Parathyroid adenoma (tissue), 2 donors: ENCODE data around the gene MANF.

Experiments
- H2AFZ ChIP-seq: fragments of 300-600 bp; sonication (generic); one replicate; pipeline ENCODE4 v1.7.0; 2017; ENCODE audit warnings: antibody characterized with exemption, mild to moderate bottlenecking
- H3K27ac ChIP-seq: fragments of 300-600 bp; sonication (generic); one replicate; pipeline ENCODE4 v1.7.0; 2017
- H3K27me3 ChIP-seq: fragments of 300-600 bp; sonication (generic); one replicate; pipeline ENCODE4 v1.7.0; 2017; ENCODE audit warnings: low read length; ENCODE audit not compliant: control insufficient read depth, insufficient read depth
- H3K36me3 ChIP-seq: fragments of 300-600 bp; sonication (generic); one replicate; pipeline ENCODE4 v1.7.0; 2017; ENCODE audit warnings: low read length; ENCODE audit not compliant: control insufficient read depth, insufficient read depth
- H3K4me1 ChIP-seq: fragments of 300-600 bp; sonication (generic); one replicate; pipeline ENCODE4 v1.7.0; 2017; ENCODE audit warnings: control low read depth
- H3K4me2 ChIP-seq: fragments of 300-600 bp; sonication (generic); one replicate; pipeline ENCODE4 v1.7.0; 2017; ENCODE audit warnings: low read length
- H3K4me3 ChIP-seq: fragments of 300-600 bp; sonication (generic); one replicate; pipeline ENCODE4 v1.7.0; 2017; ENCODE audit warnings: low read depth, low read length
- H3K79me2 ChIP-seq: fragments of 300-600 bp; sonication (generic); one replicate; pipeline ENCODE4 v1.7.0; 2017; ENCODE audit warnings: control low read depth
- H3K9ac ChIP-seq: fragments of 300-600 bp; sonication (generic); one replicate; pipeline ENCODE4 v1.7.0; 2017; ENCODE audit warnings: mild to moderate bottlenecking
- H3K9me3 ChIP-seq: fragments of 300-600 bp; sonication (generic); one replicate; pipeline ENCODE4 v1.7.0; 2017; ENCODE audit warnings: low read length; ENCODE audit not compliant: control insufficient read depth
- CTCF ChIP-seq: fragments of 300-600 bp; sonication (generic); IDR thresholded peaks from one replicate; pipeline ENCODE4 v1.7.0; 2017; ENCODE audit warnings: antibody characterized with exemption, mild to moderate bottlenecking
- donor health status: primary hyperparathyroidism.

MANF gene

GRCh38 chr3:51382947-51383578 lies 2.0 kb upstream of the MANF start:
- H3K36me3 ChIP-seq: no peaks in the 10 kb centered on the region
- no peak overlapping the region for H2AFZ ChIP-seq
- no peaks in the 10 kb centered on the region for H3K27me3 ChIP-seq
- H3K27ac ChIP-seq: no peak overlapping the region
- no peak overlapping the region for H3K4me3 ChIP-seq
- H3K9ac ChIP-seq: no peak overlapping the region
- H3K4me1 ChIP-seq: peaks cover 15% of the 10 kb centered on the region
- no peak for TF ChIP-seq CTCF
- H3K79me2 ChIP-seq: peaks cover 3% of the 10 kb centered on the region
- no peaks in the 10 kb centered on the region for H3K9me3 ChIP-seq
- no peak overlapping the region for H3K4me2 ChIP-seq

- H3K9me3 ChIP-seq: no peaks in the 10 kb centered on the region
- peak overlapping the region; percentile 93 for H3K4me2 ChIP-seq
- peak overlapping the region; percentile 85 for H3K27ac ChIP-seq
- H3K27me3 ChIP-seq: no peaks in the 10 kb centered on the region
- no peak for TF ChIP-seq CTCF
- H3K4me1 ChIP-seq: peaks cover 23% of the 10 kb centered on the region
- no peaks in the 10 kb centered on the region for H3K36me3 ChIP-seq
- H3K9ac ChIP-seq: peak overlapping the region; percentile 88
- peak overlapping the region; percentile 97 for H3K4me3 ChIP-seq
- peaks cover 3% of the 10 kb centered on the region for H3K79me2 ChIP-seq
- peak overlapping the region; percentile 80 for H2AFZ ChIP-seq
Observed at GRCh38 chr3:51384055-51384725, 901 bp upstream of the MANF start.

- Histone ChIP-seq H3K27ac (peak overlapping the region; percentile 85), H3K27me3 (no peaks in the 10 kb centered on the region), H3K4me1 (peaks cover 29% of the 10 kb centered on the region), H3K4me2 (peak overlapping the region; percentile 71), H3K4me3 (peak overlapping the region; percentile 97), H3K36me3 (no peaks in the 10 kb centered on the region), H3K9ac (no peak overlapping the region), H2AFZ (peak overlapping the region; percentile 80), H3K79me2 (peaks cover 3% of the 10 kb centered on the region), H3K9me3 (no peaks in the 10 kb centered on the region)
- TF ChIP-seq CTCF: no peak
Observed at GRCh38 chr3:51385621-51386091, 565 bp downstream of the MANF start.

- H3K27me3 ChIP-seq: no peaks in the 10 kb centered on the region
- H3K9ac ChIP-seq: no peak overlapping the region
- H3K79me2 ChIP-seq: peaks cover 3% of the 10 kb centered on the region
- H2AFZ ChIP-seq: no peak overlapping the region
- H3K4me1 ChIP-seq: peaks cover 30% of the 10 kb centered on the region
- H3K4me2 ChIP-seq: peak overlapping the region; percentile 71
- no peaks in the 10 kb centered on the region for H3K9me3 ChIP-seq
- no peaks in the 10 kb centered on the region for H3K36me3 ChIP-seq
- H3K4me3 ChIP-seq: peak overlapping the region; percentile 97
- no peak overlapping the region for H3K27ac ChIP-seq
- no peak for TF ChIP-seq CTCF
Observed at GRCh38 chr3:51386159-51386851, 1.2 kb downstream of the MANF start.
